Measurements from ENCODE around the gene EME2. TPM values are rescaled to one million over a fixed set of nuclear protein-coding genes. Genes with fewer than 3 reads are reported as not detected.

The EME2 gene
- total and polyA plus RNA-seq, 8 donors: 7.0 to 25.3 (median 9.3) TPM

- no peak for ATAC-seq
- no peaks in the 10 kb centered on the region for H3K27me3 ChIP-seq
- H3K4me1 ChIP-seq: peaks cover 22 to 38% of the 10 kb centered on the region in 2 donors
- H3K36me3 ChIP-seq: peaks cover 0 to 50% of the 10 kb centered on the region in 2 donors
- no peaks in the 10 kb centered on the region for H3K9me3 ChIP-seq
- no peak for TF ChIP-seq CTCF (IDR thresholded peaks at IDR 0.05)
- no peak for DNase-seq
- no peak overlapping the region for H3K27ac ChIP-seq
- H3K4me3 ChIP-seq: no peak overlapping the region
- intact Hi-C loops (cut with DNase I): no loop called here
Measured at GRCh38 chr16:1776672-1776955, 4.0 kb downstream of the EME2 start.

- Histone ChIP-seq H3K9me3 (no peaks in the 10 kb centered on the region), H3K4me1 (peaks cover 20 to 38% of the 10 kb centered on the region in 2 donors), H3K27me3 (no peaks in the 10 kb centered on the region), H3K27ac (no peak overlapping the region), H3K36me3 (peaks cover 0 to 50% of the 10 kb centered on the region in 2 donors), H3K4me3 (no peak overlapping the region)
- ATAC-seq (no peak), DNase-seq (no peak)
- intact Hi-C loops (cut with DNase I): no loop called here
- no peak for TF ChIP-seq CTCF (IDR thresholded peaks at IDR 0.05)
Measured at GRCh38 chr16:1776991-1777374, 4.4 kb downstream of the EME2 start.

- no peak for TF ChIP-seq CTCF (IDR thresholded peaks at IDR 0.05)
- Histone ChIP-seq H3K27me3 (no peaks in the 10 kb centered on the region), H3K27ac (no peak overlapping the region), H3K4me1 (peaks cover 18 to 32% of the 10 kb centered on the region in 2 donors), H3K36me3 (peaks cover 0 to 50% of the 10 kb centered on the region in 2 donors), H3K9me3 (no peaks in the 10 kb centered on the region), H3K4me3 (no peak overlapping the region)
- DNase-seq: no peak
- no peak for ATAC-seq
- intact Hi-C loops (cut with DNase I): no loop called here
Measured at GRCh38 chr16:1777375-1778199, 5.0 kb downstream of the EME2 start.

- Histone ChIP-seq H3K27ac (no peak overlapping the region), H3K36me3 (peaks cover 0 to 50% of the 10 kb centered on the region in 2 donors), H3K4me3 (no peak overlapping the region), H3K27me3 (no peaks in the 10 kb centered on the region), H3K4me1 (peaks cover 18 to 35% of the 10 kb centered on the region in 2 donors), H3K9me3 (no peaks in the 10 kb centered on the region)
- DNase-seq (no peak), ATAC-seq (no peak)
- intact Hi-C loops (cut with DNase I): no loop called here
- TF ChIP-seq CTCF (IDR thresholded peaks at IDR 0.05): no peak
Measured at GRCh38 chr16:1778200-1779179, 5.9 kb downstream of the EME2 start.

GRCh38 chr16:1779234-1779701, 6.7 kb downstream of the EME2 start:
- Histone ChIP-seq H3K27ac (no peak overlapping the region), H3K9me3 (no peaks in the 10 kb centered on the region), H3K4me3 (no peak overlapping the region), H3K27me3 (no peaks in the 10 kb centered on the region), H3K36me3 (peaks cover 0 to 50% of the 10 kb centered on the region in 2 donors), H3K4me1 (peaks cover 12 to 35% of the 10 kb centered on the region in 2 donors)
- DNase-seq (no peak), ATAC-seq (no peak)
- intact Hi-C loops (cut with DNase I): no loop called here
- no peak for TF ChIP-seq CTCF (IDR thresholded peaks at IDR 0.05)

Data from left lung (tissue), 10 donors.